Stimulated activated CD8-positive, alpha-beta memory T cell treated with anti-CD3 and anti-CD28 coated beads, Interleukin-4, amount 100 ng/mL, for 24 hours (primary cell): ENCODE measurements around the gene LIPC.

Source experiments
- DNase-seq: peaks from one replicate; pipeline ENCODE4 v3.0.0-alpha.2; 2020; ENCODE audit warnings: low read depth

LIPC gene

GRCh38 chr15:58538225-58538727 lies 106.5 kb downstream of the LIPC start:
- DNase-seq = no peak

DNA sequence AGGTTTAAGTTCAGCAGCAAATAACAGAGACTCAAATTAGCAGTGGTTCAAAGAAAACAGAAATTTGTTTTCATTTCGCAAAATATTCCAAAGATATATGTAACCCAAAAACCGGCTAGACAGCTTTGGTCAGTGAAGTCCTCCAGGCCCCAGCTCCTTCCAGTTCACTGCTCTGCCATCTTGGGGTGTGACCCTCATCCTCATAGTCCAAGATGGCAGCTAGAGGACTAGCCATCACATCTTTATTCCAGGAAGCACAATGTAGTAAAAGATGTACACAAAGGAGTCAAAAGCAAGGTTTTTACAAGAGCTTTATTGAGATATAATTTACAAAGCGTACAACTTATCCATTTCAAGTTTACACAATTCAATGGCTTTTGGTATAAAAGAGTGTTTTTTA lies 107.1 kb downstream of the LIPC start:
- DNase-seq = no peak

- no peak for DNase-seq
Observed at GRCh38 chr15:58539548-58539947, 107.8 kb downstream of the LIPC start.

DNA sequence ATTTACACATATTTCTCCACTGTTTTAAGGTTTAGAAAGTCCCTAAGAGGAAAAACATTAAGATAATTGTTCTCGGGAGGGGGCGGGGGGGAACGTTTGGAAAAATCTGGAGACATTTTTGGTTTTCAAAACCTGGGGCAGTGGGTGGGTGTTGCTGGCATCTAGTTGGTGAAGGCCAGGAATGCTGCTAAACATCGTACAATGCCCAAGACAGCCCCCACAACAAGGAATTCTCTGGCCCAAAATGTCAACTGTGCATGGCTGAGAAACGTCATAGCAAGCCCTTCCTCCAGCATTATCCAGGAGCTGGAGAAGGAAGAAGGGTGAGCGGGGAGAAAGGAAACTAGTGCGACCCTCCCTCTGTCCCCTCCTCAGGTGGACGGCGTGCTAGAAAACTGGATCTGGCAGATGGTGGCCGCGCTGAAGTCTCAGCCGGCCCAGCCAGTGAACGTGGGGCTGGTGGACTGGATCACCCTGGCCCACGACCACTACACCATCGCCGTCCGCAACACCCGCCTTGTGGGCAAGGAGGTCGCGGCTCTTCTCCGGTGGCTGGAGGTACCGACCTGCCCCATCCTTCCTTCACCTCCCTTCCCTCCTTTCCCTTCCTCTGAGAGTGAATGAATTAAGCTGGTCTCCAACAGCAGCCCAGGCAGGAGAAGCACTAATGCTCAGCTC lies 109.8 kb downstream of the LIPC start:
- DNase-seq = no peak

- no peak for DNase-seq
Observed at GRCh38 chr15:58543664-58544335, 112.0 kb downstream of the LIPC start.

GRCh38 chr15:58544756-58545155 lies 113.0 kb downstream of the LIPC start:
- DNase-seq = no peak

DNA sequence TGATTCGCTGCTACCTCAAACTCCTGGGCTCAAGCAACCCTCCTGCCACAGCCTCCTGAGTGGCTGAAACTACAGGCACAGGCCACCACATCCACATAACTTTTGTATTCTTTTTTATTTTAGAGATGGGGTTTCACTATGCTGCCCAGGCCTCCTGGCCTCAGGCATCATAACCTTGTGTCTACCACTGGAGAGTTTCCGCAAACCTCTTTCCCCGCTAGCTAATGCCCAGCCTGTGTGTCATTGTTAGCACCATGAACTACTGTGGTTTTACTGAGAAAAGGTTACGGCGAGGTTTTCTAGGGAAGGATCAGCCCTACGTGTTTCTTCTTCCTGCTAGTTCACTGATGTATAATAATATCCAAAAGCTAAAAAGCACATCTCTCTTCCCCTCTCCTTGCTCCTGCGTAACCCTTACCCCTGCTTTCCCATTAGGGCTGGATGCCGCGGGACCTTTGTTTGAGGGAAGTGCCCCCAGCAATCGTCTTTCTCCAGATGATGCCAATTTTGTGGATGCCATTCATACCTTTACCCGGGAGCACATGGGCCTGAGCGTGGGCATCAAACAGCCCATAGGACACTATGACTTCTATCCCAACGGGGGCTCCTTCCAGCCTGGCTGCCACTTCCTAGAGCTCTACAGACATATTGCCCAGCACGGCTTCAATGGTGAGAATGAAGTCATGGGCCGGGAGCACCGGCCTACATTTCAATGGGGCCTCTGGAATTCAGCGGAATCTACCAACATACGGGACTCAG lies 113.7 kb downstream of the LIPC start:
- DNase-seq = peak; percentile 15

GRCh38 chr15:58546066-58546591 lies 114.3 kb downstream of the LIPC start:
- DNase-seq = no peak

DNA sequence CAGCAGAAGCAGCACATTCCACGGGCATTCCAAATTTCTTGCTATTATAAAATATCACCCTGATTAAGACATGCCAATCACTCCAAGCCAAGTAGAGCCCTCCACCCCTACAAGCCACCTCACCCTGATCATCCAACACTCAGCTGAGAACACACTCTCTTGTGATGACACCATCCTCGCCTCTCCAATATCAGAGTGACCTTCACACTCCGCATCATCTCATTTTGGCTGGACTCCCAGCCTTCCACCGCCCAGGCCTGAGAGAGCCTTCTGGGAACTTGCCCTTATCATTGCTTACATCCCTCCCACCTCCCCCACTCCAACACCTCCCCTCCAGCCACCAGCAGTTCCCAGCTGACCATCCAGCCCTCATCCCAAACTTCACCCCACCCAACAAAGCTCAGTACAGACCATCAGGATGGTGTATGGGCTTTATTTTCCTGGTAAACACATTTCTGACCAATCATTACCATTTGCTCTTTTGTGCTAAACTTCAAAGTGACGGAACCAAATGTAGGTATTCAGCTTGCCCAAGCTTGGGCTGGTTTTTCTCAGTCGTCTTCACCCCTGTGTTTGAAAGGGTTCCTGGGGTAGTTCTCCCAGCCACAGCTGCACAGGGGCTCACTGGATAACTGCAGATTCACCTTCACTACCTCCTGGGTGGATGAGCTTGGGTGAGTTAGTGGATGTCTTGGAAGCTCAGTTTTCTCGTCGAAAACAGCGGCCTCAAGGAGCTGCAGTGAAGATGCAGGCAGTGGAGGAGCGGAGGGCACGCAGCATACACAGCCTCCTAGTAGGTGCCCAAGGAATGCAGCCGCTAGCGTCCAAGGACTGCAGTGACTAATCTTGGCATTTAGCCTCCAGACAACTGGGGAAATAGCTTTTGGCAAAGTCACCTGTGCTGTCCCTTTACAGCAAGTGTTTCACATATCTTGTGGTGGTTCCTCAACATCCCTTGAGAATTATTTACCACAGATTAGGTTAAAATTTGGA lies 115.1 kb downstream of the LIPC start:
- DNase-seq = no peak

GRCh38 chr15:58547628-58548307 lies 116.0 kb downstream of the LIPC start:
- no peak for DNase-seq

- DNase-seq = no peak
Observed at GRCh38 chr15:58548308-58549012, 116.7 kb downstream of the LIPC start.

DNA sequence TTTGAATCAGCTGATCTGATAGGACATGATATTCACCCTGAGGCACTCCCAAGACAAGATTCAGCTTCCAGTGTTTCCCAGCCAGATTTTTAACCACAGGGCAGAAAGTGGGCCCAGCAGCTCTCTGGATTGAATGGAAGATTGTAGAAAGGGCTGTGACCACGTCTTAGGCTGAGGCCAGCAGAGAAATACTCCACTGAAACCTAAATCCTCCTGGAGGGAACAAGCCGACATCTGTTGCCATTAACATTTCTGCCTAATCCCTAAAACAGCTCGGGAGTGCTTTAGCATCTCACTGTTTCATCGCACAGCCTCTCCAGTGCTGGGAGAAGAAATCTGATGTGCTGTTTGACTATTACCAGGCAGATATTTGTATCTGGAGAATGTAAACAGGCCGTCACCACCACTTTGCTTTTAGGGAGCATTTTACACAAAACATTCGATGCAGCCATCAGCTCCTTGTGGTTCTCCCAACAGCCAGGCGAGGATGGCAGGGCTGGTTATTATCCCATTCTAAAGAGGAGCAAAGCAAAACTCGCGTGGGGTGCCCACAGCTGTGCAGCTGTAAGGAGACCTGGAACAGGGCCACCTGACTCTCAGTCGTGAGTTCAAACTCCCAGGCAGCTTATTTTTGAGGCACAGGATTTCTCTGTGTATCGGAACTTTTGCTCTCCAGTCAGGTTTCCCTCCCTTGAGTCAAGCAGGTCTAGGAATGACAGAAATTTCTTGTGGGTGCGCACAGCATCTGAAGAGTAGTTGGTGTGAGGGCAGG lies 117.4 kb downstream of the LIPC start:
- no peak for DNase-seq

GRCh38 chr15:58549785-58550074 lies 117.9 kb downstream of the LIPC start:
- DNase-seq = no peak

- peak; percentile 9 for DNase-seq
Observed at GRCh38 chr15:58551084-58551763, 119.4 kb downstream of the LIPC start.

- DNase-seq = no peak
Observed at GRCh38 chr15:58551764-58552504, 120.1 kb downstream of the LIPC start.

- no peak for DNase-seq
Observed at GRCh38 chr15:58552505-58553364, 120.9 kb downstream of the LIPC start.

- DNase-seq = no peak
Observed at GRCh38 chr15:58553365-58553918, 121.7 kb downstream of the LIPC start.
